Epithelial cell of esophagus (primary cell): ENCODE measurements around the gene KNDC1.

Experiments
- DNase-seq: peaks from one replicate; pipeline ENCODE4 v3.0.0; 2010; ENCODE audit warnings: low read depth
- H3K4me3 ChIP-seq: 2 replicates; pipeline ENCODE4 v1.5.1; 2011; ENCODE audit warnings: mild to moderate bottlenecking, low read length, control low read depth
- CTCF ChIP-seq: IDR thresholded peaks from 2 replicates; pipeline ENCODE4 v1.5.1; 2011; ENCODE audit warnings: low read depth, mild to moderate bottlenecking, low read length, control low read depth, inconsistent platforms; ENCODE audit not compliant: insufficient read depth; ENCODE audit errors: missing control alignments

The KNDC1 gene

GRCh38 chr10:133122171-133122935 is 37.7 kb upstream of the KNDC1 start:
- no peak for TF ChIP-seq CTCF
- DNase-seq: no peak
- H3K4me3 ChIP-seq: no peak overlapping the region

- DNase-seq: no peak
- TF ChIP-seq CTCF: no peak
- no peak overlapping the region for H3K4me3 ChIP-seq
Observed at GRCh38 chr10:133123050-133123745, 36.8 kb upstream of the KNDC1 start.

DNA sequence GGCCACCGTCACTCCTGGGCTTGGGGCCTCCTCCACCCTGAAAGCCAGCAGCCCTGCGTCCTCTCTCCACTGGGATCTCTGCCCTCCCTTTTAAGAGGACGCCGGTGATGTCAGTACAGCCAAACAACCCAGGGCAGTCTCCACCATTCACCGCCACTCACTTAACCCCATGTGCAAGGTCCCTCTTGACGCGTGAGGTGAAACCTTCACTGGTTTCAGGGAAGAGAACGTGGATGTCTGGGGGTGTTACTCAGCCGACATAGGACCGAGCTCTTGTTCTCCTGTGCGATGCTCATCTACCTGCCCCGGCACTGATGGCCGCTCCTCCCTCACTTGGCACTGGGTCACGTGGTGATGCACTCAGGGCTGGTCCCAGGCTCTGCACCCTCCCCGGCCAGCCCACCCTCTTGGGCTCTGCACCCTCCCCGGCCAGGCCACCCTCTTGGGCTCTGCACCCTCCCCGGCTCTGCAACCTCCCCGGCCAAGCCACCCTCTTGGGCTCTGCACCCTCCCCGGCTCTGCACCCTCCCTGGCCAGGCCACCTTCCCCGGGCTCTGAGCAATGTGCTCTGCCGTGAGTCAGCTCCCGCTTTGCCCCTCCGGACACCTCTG is 36.2 kb upstream of the KNDC1 start:
- no peak overlapping the region for H3K4me3 ChIP-seq
- no peak for TF ChIP-seq CTCF
- DNase-seq: no peak

DNA sequence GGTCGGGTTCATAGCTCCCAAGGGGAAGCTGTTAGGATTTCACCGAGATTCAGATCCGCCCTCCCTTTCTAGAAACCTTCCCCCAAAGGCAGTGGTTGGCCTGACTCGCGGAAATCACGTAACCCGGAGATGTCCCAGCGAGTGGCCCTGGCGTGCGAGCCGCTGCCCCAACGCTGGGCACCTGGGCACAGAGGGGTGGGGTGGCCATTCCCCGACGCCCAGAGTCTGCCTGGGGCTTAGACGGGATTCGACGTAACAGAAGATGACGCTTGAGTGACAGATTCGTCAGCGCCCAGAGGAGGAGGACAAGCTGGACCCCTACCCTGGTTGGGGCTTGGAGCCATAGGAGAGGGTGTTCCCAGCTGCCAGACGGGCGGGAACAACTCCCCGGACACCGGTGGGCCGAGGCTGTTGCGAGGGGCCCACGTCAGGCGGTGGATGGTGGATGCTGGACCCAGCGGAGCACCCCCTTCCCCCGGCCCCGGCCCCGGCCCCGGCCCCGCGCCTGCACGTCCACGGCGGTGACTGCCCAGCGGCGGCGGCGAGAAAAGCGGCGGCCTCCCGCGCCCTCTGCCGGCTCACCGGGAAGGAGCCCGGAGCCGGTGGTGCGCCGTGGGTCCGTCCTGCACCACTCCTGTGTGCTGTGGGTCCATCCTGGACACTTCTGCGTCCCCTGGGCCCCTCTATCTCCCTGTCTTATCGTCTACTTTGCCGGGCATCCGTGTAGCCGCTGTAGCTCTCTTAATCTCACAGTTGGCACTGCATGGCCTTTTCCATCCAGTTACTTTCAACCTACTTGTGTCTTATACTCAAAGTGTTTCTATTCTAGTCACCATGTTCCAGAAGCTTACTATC is 35.4 kb upstream of the KNDC1 start:
- no peak overlapping the region for H3K4me3 ChIP-seq
- TF ChIP-seq CTCF: no peak
- DNase-seq: no peak

DNA sequence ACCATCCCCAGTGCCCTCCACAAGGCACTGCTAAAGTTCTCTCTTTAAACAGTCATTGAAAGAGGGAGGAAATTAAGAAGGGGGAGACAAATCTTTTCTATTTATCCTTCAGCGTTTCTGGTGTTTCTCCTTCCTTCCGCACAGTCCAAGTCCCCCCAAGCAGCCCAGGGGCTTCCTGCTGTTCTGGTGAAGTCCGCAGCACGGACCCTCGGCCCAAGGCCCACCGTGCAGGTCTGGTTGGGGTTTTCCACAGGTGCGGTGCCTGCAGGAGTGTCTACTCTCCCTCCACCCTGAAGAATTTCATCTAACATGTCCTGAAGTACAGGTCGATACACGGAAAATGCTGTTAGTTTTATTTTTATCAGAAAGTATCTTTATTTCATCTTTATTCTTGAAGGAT is 34.1 kb upstream of the KNDC1 start:
- no peak for TF ChIP-seq CTCF
- no peak overlapping the region for H3K4me3 ChIP-seq

GRCh38 chr10:133126431-133127290 is 33.4 kb upstream of the KNDC1 start:
- H3K4me3 ChIP-seq: no peak overlapping the region
- DNase-seq: no peak
- TF ChIP-seq CTCF: no peak

More for the DNA sequence above, 34.1 kb upstream of the KNDC1 start:
- DNase-seq: no peak
